ENCODE measurements around the gene SPTLC2. TPM values are rescaled to one million over a fixed set of nuclear protein-coding genes. Genes with fewer than 3 reads are reported as not detected.
A peak's percentile ranks its signal among the peaks of the same experiment; 100 is the strongest.

Gene SPTLC2
- total RNA-seq, 1 donor from 2014 or later, result 44.2 TPM

DNA sequence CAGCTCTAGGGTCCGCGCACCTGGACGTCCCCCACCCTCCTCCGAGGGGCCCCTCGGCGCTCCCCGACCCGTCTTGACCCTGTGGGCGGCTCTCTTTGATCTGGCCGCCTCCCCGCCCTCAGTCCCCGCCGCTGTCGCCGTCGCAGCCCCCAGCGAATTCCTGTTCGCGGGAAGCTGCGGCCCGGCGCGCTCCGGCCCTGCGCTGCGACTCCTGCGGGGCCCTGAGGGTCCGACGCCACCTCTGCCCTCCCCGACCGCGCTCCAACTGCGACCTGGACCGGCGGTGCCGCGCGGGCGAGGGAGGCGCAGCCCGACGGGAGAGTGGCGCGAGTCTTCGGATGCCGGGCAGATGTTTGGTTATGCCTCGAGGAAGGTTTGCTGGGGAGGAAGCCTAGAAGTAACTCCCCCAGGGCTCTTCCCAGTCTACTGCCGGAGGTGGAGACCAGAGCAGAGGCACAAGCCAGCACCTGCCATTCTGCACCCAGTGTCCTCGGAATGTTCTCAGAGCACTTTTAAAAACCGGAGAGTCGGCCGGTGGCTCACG is 117.4 kb downstream of the SPTLC2 start:
- DNase-seq (peak; percentile 59), ATAC-seq (peak; percentile 26)
- H3K36me3 ChIP-seq, result no peaks in the 10 kb centered on the region
- intact Hi-C loops (cut with DNase I), result no loop called here
- H3K27ac ChIP-seq, result no peak overlapping the region
- peak overlapping the region; percentile 51 for H3K4me3 ChIP-seq
- no peaks in the 10 kb centered on the region for H3K9me3 ChIP-seq
- H3K4me1 ChIP-seq, result peaks cover 12% of the 10 kb centered on the region
- TF ChIP-seq, protein P1, sequence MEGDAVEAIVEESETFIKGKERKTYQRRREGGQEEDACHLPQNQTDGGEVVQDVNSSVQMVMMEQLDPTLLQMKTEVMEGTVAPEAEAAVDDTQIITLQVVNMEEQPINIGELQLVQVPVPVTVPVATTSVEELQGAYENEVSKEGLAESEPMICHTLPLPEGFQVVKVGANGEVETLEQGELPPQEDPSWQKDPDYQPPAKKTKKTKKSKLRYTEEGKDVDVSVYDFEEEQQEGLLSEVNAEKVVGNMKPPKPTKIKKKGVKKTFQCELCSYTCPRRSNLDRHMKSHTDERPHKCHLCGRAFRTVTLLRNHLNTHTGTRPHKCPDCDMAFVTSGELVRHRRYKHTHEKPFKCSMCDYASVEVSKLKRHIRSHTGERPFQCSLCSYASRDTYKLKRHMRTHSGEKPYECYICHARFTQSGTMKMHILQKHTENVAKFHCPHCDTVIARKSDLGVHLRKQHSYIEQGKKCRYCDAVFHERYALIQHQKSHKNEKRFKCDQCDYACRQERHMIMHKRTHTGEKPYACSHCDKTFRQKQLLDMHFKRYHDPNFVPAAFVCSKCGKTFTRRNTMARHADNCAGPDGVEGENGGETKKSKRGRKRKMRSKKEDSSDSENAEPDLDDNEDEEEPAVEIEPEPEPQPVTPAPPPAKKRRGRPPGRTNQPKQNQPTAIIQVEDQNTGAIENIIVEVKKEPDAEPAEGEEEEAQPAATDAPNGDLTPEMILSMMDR (IDR thresholded peaks at IDR 0.05), result no peak
- H3K27me3 ChIP-seq, result peaks cover 36% of the 10 kb centered on the region

DNA sequence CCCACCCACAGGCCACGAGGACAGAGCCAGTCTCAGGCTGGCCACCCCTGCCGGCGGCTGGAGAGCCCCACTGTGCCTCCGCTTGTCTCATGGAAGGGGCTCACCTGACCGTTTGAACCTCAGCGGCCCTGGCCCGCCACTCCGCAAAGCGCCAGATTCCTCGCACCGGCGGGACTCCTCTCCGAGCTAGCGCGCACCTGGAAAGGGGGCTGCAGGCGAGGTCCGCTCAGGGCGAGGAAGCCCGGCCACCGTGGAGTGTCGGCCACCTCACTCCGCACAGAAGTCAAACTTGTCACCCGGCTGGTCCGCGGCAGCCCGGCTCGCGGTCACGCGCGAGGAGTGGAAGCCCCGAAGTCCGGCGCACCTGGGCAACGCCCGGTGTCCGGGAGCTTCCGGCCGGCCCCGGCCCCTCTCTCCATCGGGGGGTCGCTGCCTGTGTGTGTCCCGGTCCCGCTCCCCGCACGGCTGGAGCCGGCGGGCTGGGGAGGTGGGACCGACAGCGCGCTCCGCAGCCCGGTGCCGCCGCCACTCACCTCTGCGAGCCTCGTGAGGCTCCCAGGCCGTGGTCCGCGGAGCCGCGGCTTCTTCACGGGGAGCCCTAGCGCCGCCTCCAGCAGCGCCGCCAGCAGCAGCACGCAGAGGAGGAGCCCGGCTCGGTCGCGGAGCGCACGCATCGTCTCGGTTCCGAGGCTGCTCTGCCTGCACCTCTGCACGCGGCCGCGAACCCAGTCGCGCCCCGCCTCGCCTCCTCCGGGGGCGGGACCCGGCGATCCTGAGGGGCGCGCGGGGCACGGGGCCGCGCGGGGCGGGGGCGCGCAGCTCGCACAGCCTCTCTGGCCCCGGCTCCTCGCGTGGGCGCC is 118.1 kb downstream of the SPTLC2 start, which contains the start of gene ISM2:
Gene ISM2 (minus strand): TSS at position 697 of the 860 bp plus-strand sequence. CDS start 23 bp downstream, at position 674.
- Histone ChIP-seq H3K27ac (no peak within 1 kb of the TSS), H3K9me3 (no peaks in the 10 kb centered on the region), H3K36me3 (no peaks in the 10 kb centered on the region), H3K4me1 (peaks cover 12% of the 10 kb centered on the region), H3K27me3 (peaks cover 36% of the 10 kb centered on the region), H3K4me3 (peak within 1 kb of the TSS; percentile 51)
- intact Hi-C loops (cut with DNase I), result no loop called here
- DNase-seq (peak; percentile 65), ATAC-seq (peak; percentile 78)
- TF ChIP-seq, protein P1 (IDR thresholded peaks at IDR 0.05), result no peak

DNA sequence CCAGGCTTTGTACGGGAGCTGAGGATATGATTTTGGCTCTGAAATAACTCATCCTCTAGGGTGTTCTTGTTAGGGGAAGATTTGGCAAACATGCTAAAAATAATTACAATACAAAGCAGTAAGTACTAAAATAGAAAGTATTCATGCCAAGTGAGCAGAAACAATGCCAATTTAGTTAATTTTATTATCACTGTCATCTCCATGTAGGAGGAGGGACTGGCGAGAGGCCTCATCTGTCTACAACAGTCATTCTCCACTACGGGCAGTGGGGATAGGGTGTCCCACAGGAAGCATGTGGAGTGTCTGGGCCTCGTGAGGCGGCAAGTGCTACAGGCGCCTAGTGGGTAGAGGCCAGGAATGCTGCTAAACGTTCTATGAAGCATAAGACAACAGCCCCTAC is 121.1 kb downstream of the SPTLC2 start:
- peaks cover 12% of the 10 kb centered on the region for H3K4me1 ChIP-seq
- no peaks in the 10 kb centered on the region for H3K36me3 ChIP-seq
- peak; percentile 27 for DNase-seq
- no peak for ATAC-seq
- peaks cover 35% of the 10 kb centered on the region for H3K27me3 ChIP-seq
- no peaks in the 10 kb centered on the region for H3K9me3 ChIP-seq
- H3K4me3 ChIP-seq, result no peak overlapping the region
- TF ChIP-seq, protein P1 (IDR thresholded peaks at IDR 0.05), result no peak
- no peak overlapping the region for H3K27ac ChIP-seq
- intact Hi-C loops (cut with DNase I), result no loop called here

DNA sequence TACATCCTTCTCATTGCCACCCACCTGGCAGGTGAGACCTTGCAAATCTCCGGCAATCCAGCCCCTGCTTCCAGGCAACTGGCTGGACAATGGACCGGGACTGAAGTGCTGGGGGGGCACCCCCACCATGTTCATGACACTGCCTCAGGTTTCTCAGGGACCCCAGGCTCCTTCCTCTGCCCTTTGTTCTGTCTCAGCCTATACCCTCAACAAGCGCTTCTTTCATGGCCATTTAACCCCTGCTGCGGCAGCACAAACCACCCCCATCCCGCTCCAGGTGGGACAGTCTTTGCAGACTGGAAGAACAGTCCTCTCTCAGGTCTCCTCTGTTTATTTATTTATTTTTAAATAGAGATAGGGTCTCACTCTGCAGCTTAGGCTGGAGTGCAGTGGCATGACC is 125.4 kb downstream of the SPTLC2 start:
- DNase-seq (peak; percentile 29), ATAC-seq (no peak)
- H3K27ac ChIP-seq, result no peak overlapping the region
- TF ChIP-seq, protein P1 (IDR thresholded peaks at IDR 0.05), result no peak
- H3K4me1 ChIP-seq, result no peaks in the 10 kb centered on the region
- H3K36me3 ChIP-seq, result no peaks in the 10 kb centered on the region
- no peaks in the 10 kb centered on the region for H3K27me3 ChIP-seq
- intact Hi-C loops (cut with DNase I), result no loop called here
- no peak overlapping the region for H3K4me3 ChIP-seq
- no peaks in the 10 kb centered on the region for H3K9me3 ChIP-seq

DNA sequence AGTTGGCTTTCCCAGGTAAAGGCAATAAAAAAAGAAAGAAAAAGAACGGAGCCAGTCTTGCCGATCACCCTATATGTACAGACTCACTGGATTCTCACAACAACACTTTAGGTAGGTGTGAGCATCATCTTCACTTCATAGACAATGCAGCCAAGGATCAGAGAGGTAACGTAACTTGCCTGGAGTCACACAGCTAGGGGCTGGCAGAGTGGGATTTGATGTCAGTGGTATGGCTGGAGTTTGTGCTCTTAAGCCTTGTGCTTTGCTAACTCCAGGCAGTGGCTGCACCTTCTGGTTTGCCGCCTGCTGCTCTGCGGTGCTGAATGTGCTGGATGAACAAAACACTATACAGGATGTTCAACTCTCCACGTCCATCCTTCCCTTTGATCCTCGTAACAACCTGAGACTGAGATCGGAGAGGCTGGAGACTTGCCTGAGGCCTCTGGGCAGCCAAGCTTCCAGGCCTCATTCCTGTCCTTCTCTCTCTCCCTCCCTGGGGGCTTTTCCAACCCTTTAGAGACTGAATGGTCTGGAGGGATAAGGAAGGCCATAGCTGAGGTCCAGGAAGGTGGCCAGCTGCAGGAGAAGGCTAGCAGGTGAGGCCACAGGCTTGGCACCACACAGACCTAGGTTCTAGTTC is 126.0 kb downstream of the SPTLC2 start:
- intact Hi-C loops (cut with DNase I), result no loop called here
- no peaks in the 10 kb centered on the region for H3K4me1 ChIP-seq
- no peak overlapping the region for H3K4me3 ChIP-seq
- ATAC-seq (no peak), DNase-seq (no peak)
- no peak overlapping the region for H3K27ac ChIP-seq
- TF ChIP-seq, protein P1 (IDR thresholded peaks at IDR 0.05), result no peak
- H3K27me3 ChIP-seq, result no peaks in the 10 kb centered on the region
- H3K9me3 ChIP-seq, result no peaks in the 10 kb centered on the region
- no peaks in the 10 kb centered on the region for H3K36me3 ChIP-seq

All from upper lobe of right lung (tissue), 1 donor.